Kidney epithelial cell (primary cell): ENCODE measurements around the gene CDK2. TPM values are rescaled to one million over a fixed set of nuclear protein-coding genes. Genes with fewer than 3 reads are reported as not detected.
"Not testable (repeated sequence)": the region's sequence is repeated elsewhere in the genome, so short reads cannot be mapped to it uniquely, and the experiment has no call there.

Experiments used
- DNase-seq: peaks from one replicate; pipeline ENCODE4 v3.0.0-alpha.2; 2010; ENCODE audit warnings: low read depth
- H3K27me3 ChIP-seq: 2 replicates; pipeline ENCODE4 v1.6.0; 2011; ENCODE audit warnings: low read length; ENCODE audit not compliant: control insufficient read depth, insufficient read depth
- H3K36me3 ChIP-seq: 2 replicates; pipeline ENCODE4 v1.5.1; 2011; ENCODE audit warnings: low read length; ENCODE audit not compliant: control insufficient read depth, insufficient read depth
- H3K4me3 ChIP-seq: 2 replicates; pipeline ENCODE4 v1.5.1; 2011; ENCODE audit warnings: low read depth, mild to moderate bottlenecking, control low read depth, low read length
- total RNA-seq: library from RNA; depleted of rRNA; stranded (reverse); fragments of >200 nt; gene quantifications from 2 replicates; pipeline ENCODE4 v1.2.3, GENCODE V29; 2015
- TF ChIP-seq, protein P1 (sequence below): IDR thresholded peaks from 2 replicates; pipeline ENCODE4 v1.5.1; 2011; ENCODE audit warnings: mild to moderate bottlenecking, moderate library complexity, low read length, control low read depth, inconsistent platforms; ENCODE audit not compliant: insufficient read depth, poor library complexity, severe bottlenecking

The CDK2 gene
- total RNA-seq, result 21.4 and 23.2 TPM in 2 replicates

DNA sequence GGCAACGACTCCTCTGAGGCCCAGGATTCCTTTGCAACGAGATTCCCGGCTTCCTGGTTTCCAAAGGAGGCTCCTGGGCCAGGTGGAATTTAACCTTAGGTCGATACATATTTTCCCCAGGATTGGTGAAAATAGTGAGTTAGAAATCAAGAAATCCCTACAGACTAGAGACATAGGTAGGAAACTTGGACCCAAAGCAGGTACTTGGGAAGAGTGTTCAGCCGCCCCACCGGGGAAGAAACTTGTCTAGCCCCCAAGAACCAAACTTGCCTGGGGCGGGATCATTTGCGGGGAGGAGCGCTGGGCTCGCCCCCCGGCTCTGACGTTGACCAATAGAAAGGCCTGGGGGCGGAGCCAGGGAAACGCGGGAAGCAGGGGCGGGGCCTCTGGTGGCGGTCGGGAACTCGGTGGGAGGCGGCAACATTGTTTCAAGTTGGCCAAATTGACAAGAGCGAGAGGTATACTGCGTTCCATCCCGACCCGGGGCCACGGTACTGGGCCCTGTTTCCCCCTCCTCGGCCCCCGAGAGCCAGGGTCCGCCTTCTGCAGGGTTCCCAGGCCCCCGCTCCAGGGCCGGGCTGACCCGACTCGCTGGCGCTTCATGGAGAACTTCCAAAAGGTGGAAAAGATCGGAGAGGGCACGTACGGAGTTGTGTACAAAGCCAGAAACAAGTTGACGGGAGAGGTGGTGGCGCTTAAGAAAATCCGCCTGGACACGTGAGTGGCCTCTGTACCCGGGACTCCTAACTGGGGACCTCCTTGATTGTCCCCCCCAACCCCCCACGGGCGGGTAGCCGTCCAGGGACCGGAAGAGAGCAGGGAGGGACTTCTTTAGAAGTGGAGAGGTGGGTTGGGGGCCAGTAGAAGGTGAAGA is at the start of gene CDK2:
TSS of gene CDK2 (plus strand) at position 423 of the 874 bp plus-strand sequence. CDS start at position 602, 179 bp downstream.
- Histone ChIP-seq H3K36me3 (no peaks in the 10 kb centered on the region), H3K27me3 (no peaks in the 10 kb centered on the region), H3K4me3 (peak within 1 kb of the TSS; percentile 64)
- no peak for DNase-seq
- TF ChIP-seq, protein P1, sequence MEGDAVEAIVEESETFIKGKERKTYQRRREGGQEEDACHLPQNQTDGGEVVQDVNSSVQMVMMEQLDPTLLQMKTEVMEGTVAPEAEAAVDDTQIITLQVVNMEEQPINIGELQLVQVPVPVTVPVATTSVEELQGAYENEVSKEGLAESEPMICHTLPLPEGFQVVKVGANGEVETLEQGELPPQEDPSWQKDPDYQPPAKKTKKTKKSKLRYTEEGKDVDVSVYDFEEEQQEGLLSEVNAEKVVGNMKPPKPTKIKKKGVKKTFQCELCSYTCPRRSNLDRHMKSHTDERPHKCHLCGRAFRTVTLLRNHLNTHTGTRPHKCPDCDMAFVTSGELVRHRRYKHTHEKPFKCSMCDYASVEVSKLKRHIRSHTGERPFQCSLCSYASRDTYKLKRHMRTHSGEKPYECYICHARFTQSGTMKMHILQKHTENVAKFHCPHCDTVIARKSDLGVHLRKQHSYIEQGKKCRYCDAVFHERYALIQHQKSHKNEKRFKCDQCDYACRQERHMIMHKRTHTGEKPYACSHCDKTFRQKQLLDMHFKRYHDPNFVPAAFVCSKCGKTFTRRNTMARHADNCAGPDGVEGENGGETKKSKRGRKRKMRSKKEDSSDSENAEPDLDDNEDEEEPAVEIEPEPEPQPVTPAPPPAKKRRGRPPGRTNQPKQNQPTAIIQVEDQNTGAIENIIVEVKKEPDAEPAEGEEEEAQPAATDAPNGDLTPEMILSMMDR, result no peak

DNA sequence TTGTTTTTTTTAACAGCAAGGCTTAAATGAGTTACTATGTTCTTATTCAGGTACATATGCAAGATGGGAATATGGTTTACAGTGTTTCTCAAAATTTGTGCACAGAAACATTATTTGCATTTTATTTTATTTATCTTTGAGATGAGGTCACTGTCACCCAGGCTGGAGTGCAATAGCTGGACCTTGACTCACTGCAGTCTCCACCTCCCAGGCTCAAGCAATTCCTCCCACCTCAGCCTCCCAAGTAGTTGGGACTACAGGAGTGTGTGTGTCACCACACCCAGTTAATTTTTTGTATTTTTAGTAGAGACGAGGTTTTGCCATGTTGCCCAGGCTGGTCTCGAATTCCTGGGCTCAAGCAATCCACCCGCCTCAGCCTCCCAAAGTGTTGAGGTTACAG is 47.6 kb upstream of the CDK2 start:
- not testable (repeated sequence) for DNase-seq, H3K4me3 ChIP-seq, H3K27me3 ChIP-seq, H3K36me3 ChIP-seq

DNA sequence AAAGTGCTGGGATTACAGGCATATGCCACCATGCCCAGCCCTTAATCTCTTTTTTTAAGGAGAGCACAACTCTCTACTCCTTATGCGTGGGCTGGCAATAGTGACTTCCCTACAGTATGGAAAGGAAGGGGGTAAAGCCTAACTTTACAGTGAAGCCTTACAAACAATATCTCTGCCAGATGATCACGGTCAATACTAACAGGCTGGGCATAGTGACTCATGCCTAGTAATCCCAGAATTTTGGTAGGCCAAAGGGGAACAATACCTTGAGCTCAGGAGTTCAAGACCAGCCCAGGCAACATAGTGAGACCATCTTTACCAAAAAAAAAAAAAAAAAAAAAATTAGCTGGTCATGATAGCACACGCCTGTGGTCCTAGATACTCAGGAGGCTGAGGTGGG is 44.5 kb upstream of the CDK2 start:
- no peak for DNase-seq
- Histone ChIP-seq H3K36me3 (no peaks in the 10 kb centered on the region), H3K4me3 (no peak overlapping the region), H3K27me3 (no peaks in the 10 kb centered on the region)
- TF ChIP-seq, protein P1, result no peak

DNA sequence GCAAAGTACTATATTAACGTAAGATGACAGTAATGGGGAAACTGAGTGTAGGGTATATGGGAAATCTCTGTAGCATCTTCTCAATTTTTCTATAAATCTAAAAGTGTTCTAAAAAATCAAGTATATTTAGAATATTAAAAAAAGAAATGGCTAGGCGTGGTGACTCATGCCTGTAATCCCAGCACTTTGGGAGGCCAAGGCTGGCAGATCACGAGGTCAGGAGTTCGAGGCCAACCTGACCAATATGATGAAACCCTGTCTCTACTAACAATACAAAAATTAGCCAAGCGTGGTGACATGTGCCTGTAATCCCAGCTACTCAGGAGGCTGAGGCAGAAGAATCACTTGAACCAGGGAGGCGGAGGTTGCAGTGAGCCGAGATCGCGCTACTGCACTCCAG is 43.0 kb upstream of the CDK2 start:
- not testable (repeated sequence) for H3K27me3 ChIP-seq, H3K4me3 ChIP-seq, H3K36me3 ChIP-seq, DNase-seq

DNA sequence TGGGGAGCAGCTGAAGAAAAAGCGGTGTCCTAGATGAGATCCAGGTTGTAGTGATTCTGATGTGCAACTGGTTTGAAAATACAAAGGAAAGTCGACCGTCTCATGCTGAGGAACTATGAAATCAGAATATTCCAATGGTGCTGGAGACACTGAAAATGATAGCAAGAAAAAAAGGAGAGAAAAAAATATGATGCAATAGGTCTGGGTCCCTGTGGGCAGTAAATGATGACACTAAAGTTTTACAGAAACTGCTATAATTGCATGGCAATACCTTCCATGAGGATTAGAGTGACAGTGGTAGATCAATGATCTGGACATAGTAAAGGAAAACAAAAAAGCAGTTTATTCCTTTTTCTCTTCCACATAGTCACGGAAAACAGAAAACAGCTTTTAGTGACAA is 41.3 kb upstream of the CDK2 start:
- TF ChIP-seq, protein P1, result no peak
- no peak for DNase-seq
- H3K4me3 ChIP-seq, result no peak overlapping the region
- H3K36me3 ChIP-seq, result no peaks in the 10 kb centered on the region
- H3K27me3 ChIP-seq, result no peaks in the 10 kb centered on the region

DNA sequence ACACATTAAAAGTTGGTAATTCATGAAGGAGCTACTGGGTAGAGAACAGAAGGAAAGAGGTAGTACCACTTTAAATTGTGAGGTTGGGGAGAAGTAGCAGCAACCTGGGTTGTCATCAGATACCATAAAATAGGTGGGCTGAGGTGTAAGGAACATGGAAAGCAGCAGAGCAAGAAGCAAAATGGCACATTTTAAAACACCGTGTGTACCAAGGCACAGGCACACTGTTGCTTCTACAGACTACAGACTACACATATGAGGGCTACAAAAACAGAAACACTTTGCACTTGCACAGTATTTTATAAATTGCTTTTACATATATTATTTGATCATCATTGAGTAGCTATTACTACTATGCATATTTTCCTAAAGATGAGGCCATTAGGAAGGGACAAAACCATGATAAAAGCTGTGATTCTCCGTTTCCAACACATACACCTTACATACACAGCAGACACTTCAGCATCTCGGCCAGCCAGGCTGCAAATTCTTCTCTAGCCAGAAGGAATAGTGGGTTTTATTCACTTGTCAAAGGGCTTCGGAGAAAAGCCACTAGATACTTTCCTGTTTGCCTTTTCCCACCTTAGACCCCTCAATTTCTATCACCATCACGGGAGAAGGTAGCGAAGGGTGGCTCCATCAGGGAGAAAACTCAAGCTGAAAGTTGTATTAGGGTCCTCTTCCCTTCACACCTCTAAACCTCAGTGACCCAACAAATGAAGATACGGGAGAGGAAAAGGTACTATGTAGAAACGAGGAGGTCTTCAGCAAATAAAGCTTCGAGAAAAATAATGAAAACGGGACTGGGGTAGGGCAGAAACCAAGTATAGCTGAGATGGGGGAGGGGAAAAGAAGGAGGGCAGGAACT is 40.5 kb upstream of the CDK2 start:
- no peaks in the 10 kb centered on the region for H3K36me3 ChIP-seq
- DNase-seq, result no peak
- H3K27me3 ChIP-seq, result no peaks in the 10 kb centered on the region
- TF ChIP-seq, protein P1, result no peak
- peak overlapping the region; percentile 86 for H3K4me3 ChIP-seq
